HEK293 (cell line): Measurements from ENCODE around the gene GBF1.

ENCODE experiments used
- BCL11B ChIP-seq: fragments of 450-650 bp; formaldehyde crosslinking; IDR thresholded peaks from 2 replicates; pipeline ENCODE4 v1.5.1; 2016; ENCODE audit warnings: low read depth, missing biosample characterization, missing genetic modification characterization
- FEZF1 ChIP-seq: fragments of 450-650 bp; formaldehyde crosslinking; IDR thresholded peaks from 2 replicates; pipeline ENCODE4 v1.5.1; 2016; ENCODE audit warnings: missing biosample characterization, missing genetic modification characterization
- GLIS1 ChIP-seq: fragments of 450-650 bp; formaldehyde crosslinking; IDR thresholded peaks from 2 replicates; pipeline ENCODE4 v1.5.1; 2016; ENCODE audit warnings: missing biosample characterization, missing genetic modification characterization
- HOXC10 ChIP-seq: sonication (generic); formaldehyde crosslinking; IDR thresholded peaks from 2 replicates; pipeline ENCODE4 v1.8.1; 2023; ENCODE audit warnings: mild to moderate bottlenecking, missing genetic modification reagents
- IKZF3 ChIP-seq: fragments of 450-650 bp; IDR thresholded peaks from 2 replicates; pipeline ENCODE4 v1.5.0; 2018; ENCODE audit warnings: missing biosample characterization, mild to moderate bottlenecking, missing genetic modification characterization, moderate library complexity
- KLF9 ChIP-seq: fragments of 450-650 bp; formaldehyde crosslinking; IDR thresholded peaks from 2 replicates; pipeline ENCODE4 v1.5.1; 2016; ENCODE audit warnings: missing biosample characterization, missing genetic modification characterization, low read depth
- SCRT1 ChIP-seq: fragments of 450-650 bp; formaldehyde crosslinking; IDR thresholded peaks from 2 replicates; pipeline ENCODE4 v1.5.1; 2016; ENCODE audit warnings: missing biosample characterization, missing genetic modification characterization, borderline replicate concordance
- SP3 ChIP-seq: fragments of 450-650 bp; formaldehyde crosslinking; IDR thresholded peaks from 2 replicates; pipeline ENCODE4 v1.5.1; 2016; ENCODE audit warnings: missing biosample characterization, missing genetic modification characterization
- ZBTB11 ChIP-seq: fragments of 450-650 bp; formaldehyde crosslinking; conservative IDR thresholded peaks from 2 replicates; pipeline ENCODE4 v1.5.1; 2016; ENCODE audit warnings: low read depth, missing biosample characterization, missing genetic modification characterization
- ZFP41 ChIP-seq: fragments of 450-650 bp; formaldehyde crosslinking; IDR thresholded peaks from 2 replicates; pipeline ENCODE4 v1.5.1; 2016; ENCODE audit warnings: missing biosample characterization, missing genetic modification characterization, borderline replicate concordance
- ZNF138 ChIP-seq: fragments of 450-650 bp; formaldehyde crosslinking; IDR thresholded peaks from 2 replicates; pipeline ENCODE4 v1.5.1; 2016; ENCODE audit warnings: missing biosample characterization, missing genetic modification characterization, borderline replicate concordance
- ZNF140 ChIP-seq: fragments of 450-650 bp; formaldehyde crosslinking; IDR thresholded peaks from 2 replicates; pipeline ENCODE4 v1.5.1; 2016; ENCODE audit warnings: missing biosample characterization, missing genetic modification characterization
- ZNF148 ChIP-seq: fragments of 450-650 bp; formaldehyde crosslinking; IDR thresholded peaks from 2 replicates; pipeline ENCODE4 v1.5.0; 2017; ENCODE audit warnings: missing biosample characterization, missing genetic modification characterization, borderline replicate concordance
- ZNF169 ChIP-seq: fragments of 450-650 bp; formaldehyde crosslinking; IDR thresholded peaks from 2 replicates; pipeline ENCODE4 v1.5.1; 2016; ENCODE audit warnings: missing biosample characterization, missing genetic modification characterization
- ZNF174 ChIP-seq: fragments of 450-650 bp; formaldehyde crosslinking; IDR thresholded peaks from 2 replicates; pipeline ENCODE4 v1.5.0; 2017; ENCODE audit warnings: missing biosample characterization, mild to moderate bottlenecking, missing genetic modification characterization
- ZNF175 ChIP-seq: fragments of 450-650 bp; formaldehyde crosslinking; IDR thresholded peaks from 2 replicates; pipeline ENCODE4 v1.5.1; 2016; ENCODE audit warnings: missing biosample characterization, missing genetic modification characterization
- ZNF214 ChIP-seq: fragments of 450-650 bp; formaldehyde crosslinking; IDR thresholded peaks from 2 replicates; pipeline ENCODE4 v1.5.1; 2017; ENCODE audit warnings: missing biosample characterization, mild to moderate bottlenecking, missing genetic modification characterization, borderline replicate concordance
- ZNF221 ChIP-seq: fragments of 450-650 bp; formaldehyde crosslinking; IDR thresholded peaks from 2 replicates; pipeline ENCODE4 v1.5.1; 2017; ENCODE audit warnings: missing biosample characterization, missing genetic modification characterization, borderline replicate concordance
- ZNF280C ChIP-seq: fragments of 450-650 bp; formaldehyde crosslinking; IDR thresholded peaks from 2 replicates; pipeline ENCODE4 v1.5.1; 2016; ENCODE audit warnings: missing biosample characterization, missing genetic modification characterization
- ZNF280D ChIP-seq: fragments of 450-650 bp; formaldehyde crosslinking; IDR thresholded peaks from 2 replicates; pipeline ENCODE4 v1.5.1; 2016; ENCODE audit warnings: missing biosample characterization, missing genetic modification characterization
- ZNF354C ChIP-seq: fragments of 450-650 bp; formaldehyde crosslinking; IDR thresholded peaks from 2 replicates; pipeline ENCODE4 v1.5.1; 2016; ENCODE audit warnings: missing biosample characterization, missing genetic modification characterization, low read depth, borderline replicate concordance
- ZNF416 ChIP-seq: fragments of 450-650 bp; formaldehyde crosslinking; IDR thresholded peaks from 2 replicates; pipeline ENCODE4 v1.5.1; 2016; ENCODE audit warnings: missing biosample characterization, missing genetic modification characterization
- ZNF510 ChIP-seq: fragments of 450-650 bp; formaldehyde crosslinking; IDR thresholded peaks from 2 replicates; pipeline ENCODE4 v1.5.1; 2018; ENCODE audit warnings: mild to moderate bottlenecking, missing genetic modification characterization, missing biosample characterization; ENCODE audit not compliant: insufficient replicate concordance
- ZNF529 ChIP-seq: fragments of 450-650 bp; formaldehyde crosslinking; IDR thresholded peaks from 2 replicates; pipeline ENCODE4 v1.5.1; 2017; ENCODE audit warnings: missing genetic modification characterization, missing biosample characterization; ENCODE audit not compliant: insufficient replicate concordance
- ZNF544 ChIP-seq: fragments of 450-650 bp; formaldehyde crosslinking; IDR thresholded peaks from 2 replicates; pipeline ENCODE4 v1.5.0; 2017; ENCODE audit warnings: missing biosample characterization, missing genetic modification characterization
- ZNF621 ChIP-seq: fragments of 450-650 bp; formaldehyde crosslinking; IDR thresholded peaks from 2 replicates; pipeline ENCODE4 v1.5.1; 2017; ENCODE audit warnings: missing biosample characterization, missing genetic modification characterization
- ZNF623 ChIP-seq: fragments of 450-650 bp; formaldehyde crosslinking; IDR thresholded peaks from 2 replicates; pipeline ENCODE4 v1.5.1; 2016; ENCODE audit warnings: missing biosample characterization, missing genetic modification characterization
- ZNF707 ChIP-seq: fragments of 450-650 bp; formaldehyde crosslinking; IDR thresholded peaks from 2 replicates; pipeline ENCODE4 v1.5.1; 2016; ENCODE audit warnings: missing biosample characterization, missing genetic modification characterization
- ZNF76 ChIP-seq: fragments of 450-650 bp; formaldehyde crosslinking; IDR thresholded peaks from 2 replicates; pipeline ENCODE4; 2016; ENCODE audit warnings: low read depth, missing biosample characterization, missing genetic modification characterization, borderline replicate concordance
- ZNF776 ChIP-seq: fragments of 450-650 bp; formaldehyde crosslinking; IDR thresholded peaks from 2 replicates; pipeline ENCODE4 v1.5.0; 2017; ENCODE audit warnings: missing biosample characterization, missing genetic modification characterization, borderline replicate concordance
- ZSCAN16 ChIP-seq: fragments of 450-650 bp; formaldehyde crosslinking; IDR thresholded peaks from 2 replicates; pipeline ENCODE4 v1.5.1; 2016; ENCODE audit warnings: missing biosample characterization, missing genetic modification characterization

Gene GBF1

GRCh38 chr10:102229810-102230263, 15.5 kb upstream of the GBF1 start (continued):
- TF ChIP-seq SP3 (tag by site-specific recombination) (no peak), ZNF76 (peak; percentile 54), ZNF280C (tag by site-specific recombination) (no peak), ZNF169 (tag by site-specific recombination) (no peak), ZNF148 (tag by site-specific recombination) (no peak), BCL11B (tag by site-specific recombination) (no peak), ZNF221 (tag by site-specific recombination) (no peak), ZNF280D (tag by site-specific recombination) (no peak), GLIS1 (no peak), ZNF529 (tag by site-specific recombination) (no peak), ZFP41 (tag by site-specific recombination) (no peak), ZNF707 (tag by site-specific recombination) (no peak; the same call in 1 of the 2 replicates), ZNF776 (no peak), HOXC10 (CRISPR knock-in tag) (no peak), ZNF140 (tag by site-specific recombination) (no peak), IKZF3 (tag by site-specific recombination) (peak; percentile 93), ZBTB11 (0 out of 2 replicates have a peak, but pooled peaks have one; percentile 29), ZNF621 (tag by site-specific recombination) (no peak), KLF9 (tag by site-specific recombination) (no peak), ZNF623 (tag by site-specific recombination) (peak; percentile 17; the same call in 1 of the 2 replicates), FEZF1 (tag by site-specific recombination) (no peak; the same call in 1 of the 2 replicates), ZNF544 (no peak), ZNF175 (no peak), ZNF416 (tag by site-specific recombination) (no peak), SCRT1 (tag by site-specific recombination) (no peak), ZNF138 (tag by site-specific recombination) (no peak), ZNF354C (tag by site-specific recombination) (no peak), ZNF214 (tag by site-specific recombination) (no peak), ZSCAN16 (tag by site-specific recombination) (no peak), ZNF174 (no peak), ZNF510 (tag by site-specific recombination) (no peak)
